K562 (cell line): ENCODE data around the gene CBX8. TPM values are rescaled to one million over a fixed set of nuclear protein-coding genes. Genes with fewer than 3 reads are reported as not detected.

Source experiments
- polyA plus RNA-seq, 8 experiments: library from polyadenylated mRNA; depleted of rRNA in 4 of 8; stranded (reverse) in 5 of 8; unstranded in 3 of 8; fragments of >200 nt; fragmentation: Nextera tagmentation in 2 of 8; fragmentation: Illumina TruSeq in 1 of 8; extraction: Ambion mirVana in 2 of 8; extraction: Trizol in 1 of 8; gene quantifications; 2 replicates each; pipeline versions ENCODE4 v1.2.1 to v1.2.3, GENCODE V29; 2011 to 2014; ENCODE audit warnings: inconsistent platforms in 1 of 8, missing spikeins in 1 of 8
- total RNA-seq, 7 experiments: library from RNA; depleted of rRNA in 6 of 7; stranded (reverse); fragments of >200 nt in 6 of 7; fragmentation: Illumina TruSeq in 2 of 7; extraction: Trizol in 2 of 7; gene quantifications; 2 replicates each; pipeline versions ENCODE4 v1.2.1 to v1.2.3, GENCODE V29; 2011 to 2021; ENCODE audit warnings: low replicate concordance in 1 of 7
- TF ChIP-seq, protein P1 (sequence below), 2 experiments: fragments of 450-650 bp; IDR thresholded peaks; 2 replicates each; pipeline ENCODE4 v1.6.1; 2016; ENCODE audit warnings: mild to moderate bottlenecking in 2 of 2, borderline replicate concordance in 1 of 2, low read depth in 1 of 2, moderate library complexity in 1 of 2

Gene CBX8
- total and polyA plus RNA-seq, 9 of the 15 experiments (the other 6 are each of a cell fraction or from before 2014, with no cell fraction given), result 0.08 to 11.9 (median 2.6) TPM

DNA sequence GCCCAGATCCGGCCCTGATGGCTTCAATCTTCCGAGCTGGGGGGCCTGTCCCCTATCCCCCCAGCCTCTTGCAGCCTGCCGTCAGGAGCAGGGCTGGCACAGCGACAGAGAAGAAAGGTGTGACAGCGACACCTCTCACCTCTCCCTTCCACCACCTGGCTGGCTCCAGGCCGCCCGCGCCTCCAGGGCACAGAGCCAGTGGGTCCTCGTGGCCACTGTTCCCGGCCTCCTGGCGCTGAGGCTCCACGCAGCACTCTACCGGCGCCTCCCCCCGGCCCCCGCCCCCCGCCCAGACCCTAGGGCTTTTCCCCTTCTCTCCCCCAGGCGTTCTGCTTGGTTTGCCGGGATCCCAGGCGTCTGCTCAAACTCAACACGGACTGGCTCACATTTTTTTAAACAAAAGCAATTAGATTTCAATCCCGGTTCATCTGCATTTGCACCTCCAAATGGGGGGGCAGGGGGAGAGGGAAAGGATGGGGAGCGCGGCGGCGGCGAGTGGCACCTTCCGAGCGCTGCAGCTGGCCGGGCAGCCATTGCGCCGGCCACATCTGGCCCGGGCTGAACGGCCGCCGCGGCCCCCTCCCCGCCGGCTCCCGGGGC lies 12.8 kb upstream of the CBX8 start (continued):
- TF ChIP-seq, protein P1, sequence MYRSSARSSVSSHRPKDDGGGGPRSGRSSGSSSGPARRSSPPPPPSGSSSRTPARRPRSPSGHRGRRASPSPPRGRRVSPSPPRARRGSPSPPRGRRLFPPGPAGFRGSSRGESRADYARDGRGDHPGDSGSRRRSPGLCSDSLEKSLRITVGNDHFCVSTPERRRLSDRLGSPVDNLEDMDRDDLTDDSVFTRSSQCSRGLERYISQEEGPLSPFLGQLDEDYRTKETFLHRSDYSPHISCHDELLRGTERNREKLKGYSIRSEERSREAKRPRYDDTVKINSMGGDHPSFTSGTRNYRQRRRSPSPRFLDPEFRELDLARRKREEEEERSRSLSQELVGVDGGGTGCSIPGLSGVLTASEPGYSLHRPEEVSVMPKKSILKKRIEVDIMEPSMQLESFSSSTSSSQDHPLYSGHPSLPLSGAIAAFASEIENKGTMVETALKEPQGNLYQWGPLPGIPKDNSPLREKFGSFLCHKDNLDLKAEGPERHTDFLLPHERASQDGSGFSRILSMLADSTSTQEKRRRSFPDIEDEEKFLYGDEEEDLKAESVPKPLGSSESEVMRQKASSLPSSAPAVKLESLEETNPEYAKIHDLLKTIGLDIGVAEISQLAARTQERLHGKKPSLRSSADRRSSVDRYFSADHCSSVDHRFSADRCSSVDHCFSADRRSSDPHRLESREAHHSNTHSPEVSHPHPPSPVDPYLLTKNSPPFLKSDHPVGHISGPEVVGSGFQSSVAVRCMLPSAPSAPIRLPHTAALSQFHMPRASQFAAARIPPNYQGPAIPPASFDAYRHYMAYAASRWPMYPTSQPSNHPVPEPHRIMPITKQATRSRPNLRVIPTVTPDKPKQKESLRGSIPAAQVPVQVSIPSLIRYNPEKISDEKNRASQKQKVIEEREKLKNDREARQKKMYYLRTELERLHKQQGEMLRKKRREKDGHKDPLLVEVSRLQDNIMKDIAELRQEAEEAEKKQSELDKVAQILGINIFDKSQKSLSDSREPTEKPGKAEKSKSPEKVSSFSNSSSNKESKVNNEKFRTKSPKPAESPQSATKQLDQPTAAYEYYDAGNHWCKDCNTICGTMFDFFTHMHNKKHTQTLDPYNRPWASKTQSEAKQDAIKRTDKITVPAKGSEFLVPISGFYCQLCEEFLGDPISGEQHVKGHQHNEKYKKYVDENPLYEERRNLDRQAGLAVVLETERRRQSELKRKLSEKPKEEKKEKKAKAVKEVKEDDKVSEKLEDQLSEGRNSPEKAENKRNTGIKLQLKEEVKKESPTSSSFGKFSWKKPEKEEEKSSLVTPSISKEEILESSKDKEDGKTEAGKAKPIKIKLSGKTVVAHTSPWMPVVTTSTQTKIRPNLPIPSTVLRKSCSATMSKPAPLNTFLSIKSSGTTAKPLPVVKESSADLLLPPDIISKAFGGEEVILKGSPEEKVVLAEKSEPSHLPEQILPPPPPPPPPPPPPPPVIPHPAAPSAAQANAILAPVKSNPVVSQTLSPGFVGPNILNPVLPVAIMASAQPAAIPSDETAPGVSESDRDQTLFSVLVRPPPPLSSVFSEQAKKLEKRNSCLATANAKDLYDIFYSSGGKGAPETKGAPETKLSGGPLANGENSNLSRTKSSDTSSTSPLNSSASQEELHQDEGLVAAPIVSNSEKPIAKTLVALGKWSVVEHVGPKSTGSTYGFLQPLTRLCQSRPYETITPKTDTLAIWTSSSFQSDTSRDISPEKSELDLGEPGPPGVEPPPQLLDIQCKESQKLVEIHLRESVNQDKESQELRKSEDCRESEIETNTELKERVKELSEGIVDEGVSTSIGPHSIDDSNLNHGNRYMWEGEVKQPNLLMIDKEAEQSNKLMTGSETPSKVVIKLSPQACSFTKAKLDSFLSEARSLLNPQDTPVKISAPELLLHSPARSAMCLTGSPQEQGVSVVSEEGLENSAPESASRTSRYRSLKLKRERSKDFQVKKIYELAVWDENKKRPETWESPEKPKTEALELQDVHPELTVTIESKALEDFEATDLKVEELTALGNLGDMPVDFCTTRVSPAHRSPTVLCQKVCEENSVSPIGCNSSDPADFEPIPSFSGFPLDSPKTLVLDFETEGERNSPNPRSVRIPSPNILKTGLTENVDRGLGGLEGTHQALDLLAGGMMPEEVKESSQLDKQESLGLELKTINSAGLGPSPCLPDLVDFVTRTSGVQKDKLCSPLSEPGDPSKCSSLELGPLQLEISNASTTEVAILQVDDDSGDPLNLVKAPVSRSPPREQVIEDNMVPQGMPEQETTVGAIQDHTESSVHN (IDR thresholded peaks at IDR 0.05; ENCODE audit: borderline replicate concordance in 1 of 2, low read depth in 1 of 2), result no peak
